ENCODE data around the gene GREM2.

The GREM2 gene

GRCh38 chr1:240500647-240501046 is 111.3 kb downstream of the GREM2 start:
- no peak for DNase-seq (ENCODE audit: low read depth, low spot score)

- peak; percentile 47 for DNase-seq (ENCODE audit: low read depth, low spot score)
These were observed 112.9 kb downstream of the GREM2 start for GRCh38 chr1:240499012-240499411.

DNA sequence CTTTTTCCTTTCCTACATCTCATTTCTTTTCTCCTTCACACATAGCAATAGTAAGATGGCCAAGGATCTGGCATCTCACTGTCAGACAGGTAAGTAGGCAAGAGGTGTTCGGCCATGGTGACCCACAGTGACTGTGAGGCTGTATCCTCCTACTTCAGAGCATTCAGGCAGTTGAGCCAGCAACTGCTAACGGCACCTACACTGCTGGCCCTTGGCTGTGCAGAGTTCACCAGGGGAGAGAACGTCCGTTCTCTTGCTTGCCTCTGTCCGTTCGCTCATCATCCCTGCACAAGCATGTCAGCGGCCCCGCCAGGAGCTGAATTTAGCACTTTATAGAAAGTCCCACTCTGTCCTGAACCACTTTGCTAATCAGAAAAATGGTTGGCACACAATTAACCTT is 113.6 kb downstream of the GREM2 start:
- no peak for DNase-seq (ENCODE audit: low read depth, low spot score)

DNA sequence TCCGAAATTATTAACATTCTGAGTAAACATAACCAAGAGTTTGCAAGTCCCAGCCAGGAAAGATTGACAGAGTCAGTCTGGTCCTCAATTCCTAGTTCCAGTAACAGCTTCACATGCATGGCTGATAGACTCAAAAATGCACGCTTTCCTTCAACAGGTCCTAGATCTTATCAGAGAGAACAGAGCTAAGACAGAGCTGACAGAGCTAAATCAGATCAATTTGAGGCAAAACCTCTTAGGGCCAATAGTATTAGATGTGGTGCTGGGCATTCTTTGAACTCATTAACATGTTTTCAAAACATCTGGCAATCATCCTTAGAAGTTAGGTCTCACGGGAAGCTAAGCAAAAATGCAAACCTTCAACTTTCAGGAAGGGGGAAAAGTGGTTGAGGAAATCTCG is 114.0 kb downstream of the GREM2 start:
- no peak for DNase-seq (ENCODE audit: low read depth, low spot score)

GRCh38 chr1:240496941-240497340 is 115.0 kb downstream of the GREM2 start:
- peak; percentile 28 for DNase-seq (ENCODE audit: low read depth, low spot score)

DNA sequence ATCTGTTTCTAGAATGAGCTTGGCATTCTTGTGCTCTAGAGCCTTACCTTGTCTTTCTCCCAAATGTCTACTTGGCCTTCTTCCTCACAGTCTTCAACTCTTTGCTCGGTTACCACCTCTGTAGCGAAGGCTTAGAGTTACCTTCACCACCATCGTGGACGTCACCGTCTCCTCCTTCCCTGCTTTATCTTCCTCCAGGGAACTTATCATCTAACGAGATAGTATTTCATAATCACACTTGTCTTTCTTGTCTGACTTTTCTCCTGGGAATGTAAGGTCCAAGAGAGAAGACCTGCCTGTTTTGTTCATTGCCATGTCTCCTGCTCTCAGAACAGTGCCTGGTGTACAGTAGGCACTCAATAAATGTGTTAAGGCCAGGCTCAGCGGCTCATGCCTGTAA is 115.6 kb downstream of the GREM2 start:
- no peak for DNase-seq (ENCODE audit: low read depth, low spot score)

- DNase-seq (ENCODE audit: low read depth, low spot score): no peak
These were observed 116.4 kb downstream of the GREM2 start for GRCh38 chr1:240495601-240496000.

GRCh38 chr1:240492832-240493440 is 119.0 kb downstream of the GREM2 start:
- peak; percentile 66 for DNase-seq (ENCODE audit: low read depth, low spot score)

DNA sequence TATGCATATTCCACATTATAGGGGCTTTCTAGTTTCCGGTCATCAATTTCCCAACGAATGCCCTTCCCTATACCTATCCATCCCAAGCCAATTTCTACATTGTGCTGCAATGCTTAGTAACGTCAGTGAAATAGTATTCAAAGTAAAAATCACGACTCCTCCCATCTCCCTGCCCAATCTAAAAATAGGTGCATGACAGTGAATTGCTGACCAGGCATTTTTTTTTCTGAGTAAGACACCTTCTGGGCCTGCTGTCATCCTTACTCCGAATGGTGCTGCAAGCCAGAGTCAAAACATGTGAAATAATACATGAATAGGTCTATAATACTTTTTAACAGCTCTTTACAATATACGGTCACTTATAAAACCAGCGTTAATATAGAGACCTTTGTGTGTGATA is 120.2 kb downstream of the GREM2 start:
- no peak for DNase-seq (ENCODE audit: low read depth, low spot score)

DNA sequence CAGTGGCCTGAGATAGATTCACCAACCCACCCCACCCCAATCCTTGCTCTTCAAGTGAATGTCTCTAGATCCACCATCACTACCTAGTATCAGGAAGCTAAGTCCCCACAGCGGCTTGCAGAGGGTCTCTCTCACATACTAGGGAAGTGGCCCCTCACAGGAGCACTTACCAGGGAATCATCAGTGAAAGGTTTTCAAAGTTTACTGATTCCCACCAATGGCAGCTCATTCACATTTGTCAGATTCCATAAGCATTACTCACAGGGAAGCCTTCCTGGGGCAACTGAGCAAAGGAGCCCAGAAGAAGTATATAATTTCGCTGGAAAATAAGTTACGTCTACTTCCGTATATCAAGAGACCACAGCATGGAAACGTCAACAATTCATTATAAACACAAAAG is 120.8 kb downstream of the GREM2 start:
- DNase-seq (ENCODE audit: low read depth, low spot score): peak; percentile 81

GRCh38 chr1:240487493-240487892 is 124.5 kb downstream of the GREM2 start:
- DNase-seq (ENCODE audit: low read depth, low spot score): no peak

- no peak for DNase-seq (ENCODE audit: low read depth, low spot score)
These were observed 125.3 kb downstream of the GREM2 start for GRCh38 chr1:240486611-240487010.

- no peak for DNase-seq (ENCODE audit: low read depth, low spot score)
These were observed 127.0 kb downstream of the GREM2 start for GRCh38 chr1:240484804-240485443.

- DNase-seq (ENCODE audit: low read depth, low spot score): no peak
These were observed 133.4 kb downstream of the GREM2 start for GRCh38 chr1:240478536-240478935.

DNA sequence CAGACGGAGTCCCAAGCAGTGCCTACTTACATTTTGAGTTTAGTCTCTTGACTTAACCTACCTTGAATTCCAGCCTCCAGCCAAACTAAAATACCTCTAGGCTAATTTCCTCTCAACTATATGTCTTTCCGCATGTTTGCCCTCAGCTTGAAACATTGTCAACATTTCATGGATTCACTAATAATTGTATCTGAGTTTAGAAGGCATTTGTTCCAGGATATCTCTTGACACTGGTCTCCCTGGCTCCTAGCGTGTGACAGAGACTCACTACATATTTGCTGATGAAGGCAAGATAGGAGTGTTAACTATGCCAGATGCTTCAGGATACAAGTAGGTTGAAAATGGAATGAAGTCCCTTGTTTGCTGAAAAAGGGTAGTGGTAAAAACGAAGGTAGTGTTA is 136.1 kb downstream of the GREM2 start:
- no peak for DNase-seq (ENCODE audit: low read depth, low spot score)

DNA sequence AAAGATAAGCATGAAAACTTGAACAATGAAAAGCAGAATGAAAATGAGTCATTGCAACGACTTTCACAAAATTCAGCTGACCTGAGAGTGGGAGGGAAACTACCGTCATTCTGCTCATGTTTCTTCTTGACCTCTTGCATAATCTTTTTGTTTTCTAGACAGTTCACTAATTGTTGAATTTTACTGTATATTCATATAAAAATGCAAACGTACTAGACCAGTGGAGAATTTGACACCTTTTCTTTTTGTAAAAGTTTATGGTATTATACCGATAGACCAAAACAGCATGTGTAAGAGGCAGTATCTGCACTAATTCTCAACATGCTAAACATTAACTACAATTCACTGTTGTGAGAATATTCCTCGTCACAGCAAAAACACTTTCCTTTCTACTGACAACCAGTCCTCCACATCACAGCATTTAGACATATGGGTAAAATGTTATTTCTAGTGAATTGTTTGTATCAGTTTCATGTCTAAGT is 137.8 kb downstream of the GREM2 start:
- peak; percentile 59 for DNase-seq (ENCODE audit: low read depth, low spot score)

DNA sequence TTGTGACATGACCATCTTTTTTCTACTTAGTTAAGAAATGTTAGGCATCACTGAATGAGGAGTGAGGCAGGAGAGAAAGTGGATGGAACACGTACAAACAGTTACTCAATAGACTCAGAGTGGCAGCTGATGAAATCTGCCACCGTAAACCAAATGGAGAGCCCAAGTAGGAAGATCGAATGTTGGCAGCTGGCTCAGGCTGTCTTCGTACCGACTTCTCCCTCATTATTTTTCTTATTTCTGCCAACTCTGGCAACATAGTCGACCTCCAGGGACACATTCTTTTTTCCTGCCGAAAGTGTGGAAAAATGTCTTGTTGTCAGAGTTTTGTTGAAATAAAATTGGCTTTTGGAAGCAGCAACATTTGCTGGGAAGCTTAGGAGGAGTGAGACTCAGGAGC is 143.3 kb downstream of the GREM2 start:
- DNase-seq (ENCODE audit: low read depth, low spot score): no peak

- DNase-seq (ENCODE audit: low read depth, low spot score): no peak
These were observed 144.1 kb downstream of the GREM2 start for GRCh38 chr1:240467895-240468294.

GRCh38 chr1:240466509-240466908 is 145.4 kb downstream of the GREM2 start:
- no peak for DNase-seq (ENCODE audit: low read depth, low spot score)

DNA sequence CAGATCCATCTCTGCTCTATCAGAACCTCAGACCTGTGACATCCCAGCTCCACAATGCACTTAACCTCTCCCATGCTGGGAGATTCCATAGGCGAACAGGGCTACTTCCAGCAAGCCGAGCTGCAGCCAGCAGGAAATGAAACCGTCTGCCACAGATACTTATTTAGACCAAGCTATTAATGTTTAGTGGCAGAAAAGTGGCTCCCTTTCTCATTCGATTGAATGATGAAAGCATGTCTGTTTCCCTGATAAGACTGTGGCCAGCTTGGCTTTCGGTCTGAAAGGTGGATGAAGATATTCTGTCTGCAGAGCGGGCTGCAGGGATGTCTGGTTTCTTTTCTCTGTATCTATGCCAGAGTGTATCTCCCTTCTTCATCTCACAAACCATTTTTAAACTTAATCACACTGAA is 146.4 kb downstream of the GREM2 start:
- DNase-seq (ENCODE audit: low read depth, low spot score): peak; percentile 13

- no peak for DNase-seq (ENCODE audit: low read depth, low spot score)
These were observed 147.9 kb downstream of the GREM2 start for GRCh38 chr1:240464099-240464498.

- no peak for DNase-seq (ENCODE audit: low read depth, low spot score)
These were observed 149.1 kb downstream of the GREM2 start for GRCh38 chr1:240462766-240463395.

- DNase-seq (ENCODE audit: low read depth, low spot score): no peak
These were observed 149.7 kb downstream of the GREM2 start for GRCh38 chr1:240462277-240462676.

Measured in astrocyte of the hippocampus (primary cell).